ENCODE data around the gene UBE2L5. TPM values are rescaled to one million over a fixed set of nuclear protein-coding genes. Genes with fewer than 3 reads are reported as not detected.
A peak's percentile ranks its signal among the peaks of the same experiment; 100 is the strongest.

Gene UBE2L5
- polyA plus RNA-seq (ENCODE audit: insufficient read length in 12 of 12), result under 1 TPM in 10 of 12 donors, not detected in 2; 0.28 to 0.92 (median 0.43) TPM
- long read RNA-seq, donor 1, result 0 reads
- long read RNA-seq, donor 2, partial matches to known transcripts, result 1,802 of 1,826 reads
- long read RNA-seq, donor 2, other reads (novel, unspliced or antisense), result 24 of 1,826 reads
- long read RNA-seq, donor 3, result 0 reads
- long read RNA-seq, donor 4, result 0 reads
- long read RNA-seq, donor 5, result 0 reads
- long read RNA-seq, donor 6, result 0 reads
- long read RNA-seq, donor 7, result 0 reads
- long read RNA-seq, donor 8, result 0 reads
- long read RNA-seq, donor 9, result 0 reads
- long read RNA-seq, donor 10, result 0 reads
- long read RNA-seq, donor 11, result 0 reads

DNA sequence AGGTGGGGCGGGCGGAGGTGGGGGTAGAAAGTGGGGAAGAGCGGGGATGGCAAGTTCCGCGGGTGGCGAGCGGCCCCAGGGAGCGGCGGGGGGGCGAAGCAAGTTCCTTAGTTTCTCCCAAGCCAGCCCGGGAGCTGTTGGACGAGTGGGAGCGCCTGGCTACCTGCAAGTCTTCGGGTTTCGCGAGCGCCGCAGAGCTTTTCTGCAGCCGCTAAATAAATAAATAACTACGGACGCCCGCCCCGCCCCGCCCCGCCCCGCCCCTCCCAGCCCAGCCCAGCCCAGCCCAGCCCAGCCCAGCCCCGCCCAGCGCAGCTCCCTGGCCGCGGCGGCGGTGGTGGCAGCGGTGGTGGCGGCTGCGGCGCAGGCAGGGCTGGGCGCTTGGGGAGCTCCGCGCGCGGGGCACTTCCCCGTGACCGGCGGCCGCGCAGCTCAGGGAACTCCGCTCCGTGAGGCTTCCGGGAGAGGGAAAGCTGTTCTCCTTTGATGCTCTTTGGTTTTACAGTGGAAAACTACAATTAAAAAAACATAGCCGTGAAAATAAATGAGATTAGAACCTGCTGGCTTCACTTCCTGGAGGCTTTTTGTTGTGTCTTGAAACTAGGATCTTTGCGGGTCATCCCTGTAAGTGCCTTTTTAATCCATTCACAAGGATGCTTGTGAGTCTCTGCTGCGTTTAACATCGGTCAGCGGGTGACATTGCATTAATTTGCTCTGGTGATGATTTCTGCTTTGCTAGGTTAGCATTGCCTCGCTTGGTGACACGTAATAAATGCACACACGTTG is at the start of gene UBE2L5:
TSS of gene UBE2L5 (plus strand) at position 440 of the 786 bp plus-strand sequence. CDS start 5,498 bp downstream, outside the sequence.
- DNase-seq, result no peak

DNA sequence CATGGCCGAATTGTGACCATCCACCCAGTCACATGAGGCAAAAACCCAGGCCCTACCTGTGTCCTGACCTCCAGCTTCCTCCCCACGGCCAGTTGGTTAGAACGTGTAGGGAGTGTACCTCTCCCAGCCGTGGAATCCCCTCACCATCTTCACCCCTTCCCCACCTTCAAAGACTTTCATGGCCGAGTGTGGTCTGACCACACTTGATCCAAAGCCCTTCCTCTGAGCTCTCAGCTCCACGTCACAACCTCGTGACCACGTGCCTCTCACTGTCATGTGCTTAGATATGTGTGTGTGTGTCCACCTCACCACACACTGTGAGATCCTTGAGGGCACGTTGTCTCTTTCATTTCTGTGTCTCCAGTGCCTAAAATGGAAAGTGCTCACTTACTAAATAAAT is 48.6 kb upstream of the UBE2L5 start:
- no peak for DNase-seq

DNA sequence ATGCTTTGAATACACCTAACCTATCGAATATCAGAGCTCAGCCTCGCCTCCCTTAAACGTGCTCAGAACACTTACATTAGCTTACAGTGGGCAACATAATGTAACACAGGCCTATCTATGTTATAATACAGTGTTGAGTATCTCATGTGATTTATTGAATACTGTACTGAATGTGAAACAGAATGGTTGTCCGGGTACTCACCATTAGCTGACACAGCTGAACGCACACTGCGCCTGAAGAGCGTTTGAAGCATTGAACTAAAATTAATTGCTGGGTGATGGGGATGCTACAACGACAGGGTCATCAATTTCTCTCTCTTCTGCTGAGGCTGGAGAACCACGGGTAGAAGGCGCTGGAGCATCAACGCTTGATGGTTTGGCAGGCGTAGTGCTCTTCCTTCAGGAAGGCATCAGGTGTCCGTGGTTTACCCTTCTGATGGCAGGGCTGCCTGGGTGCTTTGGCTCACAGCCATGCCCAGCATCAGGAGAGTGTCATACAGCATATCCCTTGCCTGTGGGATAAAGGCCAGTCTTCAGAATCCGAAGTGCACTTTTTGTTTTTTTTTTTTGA is 46.9 kb upstream of the UBE2L5 start:
- no peak for DNase-seq

DNA sequence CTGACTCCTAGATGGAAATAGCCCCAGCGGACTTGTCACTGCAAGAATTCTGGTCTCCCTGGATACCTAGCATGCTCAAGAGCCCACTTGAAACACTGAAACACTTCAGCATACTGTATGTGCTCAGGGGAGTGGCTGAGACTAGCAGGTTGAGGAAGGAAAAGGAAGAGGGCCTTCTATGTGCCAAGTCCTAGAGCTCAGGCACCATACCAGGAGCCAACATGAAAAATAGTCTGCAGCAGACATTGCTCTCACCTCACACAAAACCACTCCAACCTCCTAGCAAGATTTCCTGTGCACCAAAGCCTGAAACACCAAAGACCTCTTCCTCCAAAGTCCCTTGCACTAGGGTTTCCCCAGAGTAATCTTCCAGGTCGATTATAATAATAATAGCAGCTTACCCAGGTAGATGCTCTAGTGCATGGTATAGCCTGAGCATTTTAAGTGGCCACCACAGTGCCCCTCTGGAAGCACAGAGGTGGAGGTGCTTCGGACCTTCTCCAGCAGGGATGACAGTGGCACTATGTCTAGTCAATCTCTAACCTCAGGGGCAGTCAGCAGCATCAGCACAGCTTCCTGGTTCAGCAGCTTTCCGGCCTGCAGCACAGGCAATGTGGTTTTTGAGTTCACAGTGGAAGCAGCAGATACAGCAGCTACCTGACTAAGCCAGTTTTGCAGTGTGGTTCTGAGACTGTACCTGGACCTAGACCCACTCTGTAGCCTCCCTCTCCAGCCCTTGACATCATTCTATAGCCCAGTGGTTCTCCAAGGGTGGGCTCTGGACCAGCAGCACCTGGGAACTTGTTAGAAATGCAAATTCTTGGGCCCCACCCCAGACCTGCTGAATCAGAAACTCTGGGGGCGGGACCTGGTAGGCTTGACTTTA is 45.6 kb upstream of the UBE2L5 start:
- no peak for DNase-seq

DNA sequence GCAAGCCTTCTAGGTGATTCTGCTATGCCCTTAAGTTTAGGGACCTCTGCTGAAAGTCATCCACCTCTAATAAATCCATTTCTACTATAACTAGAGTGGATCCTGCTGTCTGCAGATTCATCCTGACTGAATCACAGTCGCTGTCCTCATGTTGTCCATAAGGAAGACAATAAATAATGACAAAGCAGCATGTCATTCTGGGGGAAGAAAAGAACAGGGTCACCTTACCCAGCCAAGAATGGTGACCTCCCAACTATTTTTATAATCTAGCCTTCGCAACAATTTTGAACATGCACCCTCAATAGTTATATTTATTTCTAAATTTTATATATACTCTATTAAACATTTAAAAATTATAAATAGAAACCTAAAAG is 45.0 kb upstream of the UBE2L5 start:
- no peak for DNase-seq

DNA sequence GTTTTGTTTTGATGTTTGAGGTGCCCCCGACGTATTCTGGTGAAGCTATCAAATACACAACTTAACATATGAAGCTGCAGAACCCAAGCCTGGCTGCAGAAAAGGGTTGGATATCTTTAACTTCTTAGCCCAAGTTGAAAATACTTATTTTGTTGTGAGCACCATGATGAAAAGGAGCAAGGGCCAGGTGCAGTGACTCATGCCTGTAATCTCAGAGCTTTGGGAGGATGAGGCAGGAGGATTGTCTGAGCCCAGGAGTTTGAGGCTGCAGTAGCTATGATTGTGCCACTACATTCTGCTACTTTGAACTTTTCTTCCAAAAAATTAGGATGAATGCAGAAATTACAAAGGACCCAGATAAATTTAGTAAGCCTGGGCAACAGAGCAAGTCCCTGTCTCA is 44.1 kb upstream of the UBE2L5 start:
- DNase-seq, result no peak

DNA sequence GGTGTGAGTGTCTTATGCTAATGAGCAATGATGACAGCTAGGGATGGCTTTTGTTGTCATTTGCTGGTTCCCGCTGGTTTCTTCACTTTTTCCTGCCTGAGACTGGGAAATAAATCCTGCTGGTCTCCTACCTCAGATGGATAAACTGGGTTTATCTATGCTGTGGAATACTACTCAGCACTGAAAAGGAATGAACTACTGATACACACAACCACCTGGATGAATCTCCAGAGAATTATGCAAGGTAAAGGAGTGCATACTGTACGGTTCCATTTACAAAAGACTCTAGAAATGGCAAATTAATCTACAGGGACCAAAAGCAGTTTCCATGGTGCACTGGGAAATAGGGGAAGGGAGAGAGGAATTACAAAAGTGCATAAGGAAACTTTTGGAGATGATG is 41.2 kb upstream of the UBE2L5 start:
- no peak for DNase-seq

DNA sequence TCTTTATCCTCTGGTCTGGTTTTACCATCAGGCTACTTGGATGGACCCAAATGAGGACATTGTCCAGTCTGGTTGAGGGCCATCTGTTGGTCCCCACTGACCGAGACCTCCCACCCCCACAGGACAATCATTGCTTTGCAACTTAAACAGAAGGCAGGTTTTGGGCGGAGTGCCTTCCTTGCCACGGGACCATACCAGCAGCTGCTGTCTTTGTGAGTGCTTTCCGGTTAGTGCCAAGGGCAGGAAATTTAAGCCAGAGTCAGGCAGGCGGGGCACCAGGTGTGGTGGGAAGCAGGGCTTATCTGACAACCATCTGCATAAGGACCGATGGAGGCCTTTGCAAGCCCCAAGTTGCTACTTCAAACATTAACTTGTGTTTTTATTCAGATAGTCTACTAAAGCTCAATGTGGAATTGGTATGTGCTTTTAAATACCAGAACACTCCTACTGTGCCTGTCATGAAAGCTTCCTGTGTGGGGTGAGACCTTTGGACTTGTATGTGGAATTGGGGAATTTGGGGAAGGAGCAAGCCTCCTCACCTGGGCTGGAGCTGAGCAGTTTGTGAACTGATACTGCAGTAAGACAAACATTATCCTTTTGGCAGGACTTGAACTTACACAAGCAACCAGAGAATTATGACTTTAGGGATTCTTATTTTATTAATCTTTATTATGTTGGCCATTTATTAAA is 39.3 kb upstream of the UBE2L5 start:
- no peak for DNase-seq

DNA sequence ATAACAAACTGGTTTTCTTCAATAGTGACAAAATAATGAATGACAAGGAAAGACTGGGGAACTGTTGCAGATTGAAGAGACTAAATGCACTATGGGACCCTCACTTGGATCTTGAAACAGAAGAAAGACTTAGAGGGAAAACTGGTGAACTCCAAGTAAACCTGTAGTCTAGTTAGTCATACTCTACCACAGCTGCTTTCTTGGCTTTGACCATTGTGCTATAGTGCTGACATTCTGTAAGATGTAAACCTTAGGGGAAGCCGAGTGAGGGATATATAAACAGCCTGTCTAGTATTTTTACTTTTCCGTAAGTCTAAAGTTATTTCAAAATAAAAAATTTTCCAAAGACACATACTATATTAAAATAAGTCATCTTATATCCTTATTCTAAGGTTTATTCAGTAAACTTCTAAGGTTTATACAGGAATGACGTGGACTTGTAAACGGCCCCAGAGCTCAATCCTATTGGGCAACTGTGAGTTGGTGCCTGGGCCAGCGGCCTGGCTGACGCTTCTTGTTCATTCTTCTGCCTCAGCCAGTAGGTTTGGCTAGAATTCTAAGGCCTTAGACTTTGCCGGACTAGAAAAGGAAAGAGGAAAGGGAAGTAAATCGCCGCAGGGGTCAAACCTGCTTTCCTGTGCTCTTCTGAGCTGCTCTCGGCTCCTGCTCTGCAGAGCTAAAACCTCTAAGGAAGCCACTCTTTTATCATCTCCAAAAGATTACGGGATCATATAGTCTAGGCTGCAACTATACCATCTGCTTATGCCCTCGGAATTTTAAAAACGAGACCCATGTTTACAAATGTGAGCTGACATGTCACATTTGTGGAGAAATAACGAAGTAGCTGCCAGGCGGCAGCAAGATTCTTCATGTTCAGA is 33.6 kb upstream of the UBE2L5 start:
- DNase-seq, result no peak

DNA sequence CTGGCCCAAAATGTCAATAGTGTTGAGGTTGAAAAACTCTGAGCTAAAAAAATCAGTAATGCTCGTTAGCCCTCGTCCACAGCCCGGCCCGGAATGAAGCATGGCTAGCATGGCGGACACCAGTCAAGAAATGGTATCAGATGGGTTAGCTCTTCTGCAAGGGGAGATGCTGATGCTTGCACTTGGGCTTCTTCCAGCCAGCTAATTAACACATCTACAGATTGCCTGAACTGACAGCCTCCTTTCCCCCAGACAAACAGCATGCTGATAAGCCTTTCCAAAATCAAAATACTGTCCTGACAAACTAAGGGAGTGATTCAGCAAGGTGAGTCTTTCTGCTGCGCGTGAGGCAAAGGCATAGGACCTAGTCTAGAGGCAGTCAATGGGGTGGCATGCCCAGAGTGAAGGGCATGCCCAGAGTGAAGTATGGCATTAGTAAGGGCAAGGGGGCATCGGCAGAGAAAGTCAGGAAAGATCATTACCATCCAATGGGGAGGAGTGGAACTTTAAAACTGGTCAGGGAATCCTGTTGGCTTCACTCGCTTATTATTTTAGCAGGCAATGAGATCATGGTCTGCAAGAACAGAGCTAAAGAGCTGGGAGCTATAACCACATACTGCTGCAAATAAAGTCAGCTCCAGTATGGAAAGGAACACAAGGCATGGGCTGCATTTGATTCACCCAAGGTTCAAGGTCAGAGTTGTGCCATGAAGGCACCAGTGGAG is 30.2 kb upstream of the UBE2L5 start:
- peak; percentile 61 for DNase-seq

DNA sequence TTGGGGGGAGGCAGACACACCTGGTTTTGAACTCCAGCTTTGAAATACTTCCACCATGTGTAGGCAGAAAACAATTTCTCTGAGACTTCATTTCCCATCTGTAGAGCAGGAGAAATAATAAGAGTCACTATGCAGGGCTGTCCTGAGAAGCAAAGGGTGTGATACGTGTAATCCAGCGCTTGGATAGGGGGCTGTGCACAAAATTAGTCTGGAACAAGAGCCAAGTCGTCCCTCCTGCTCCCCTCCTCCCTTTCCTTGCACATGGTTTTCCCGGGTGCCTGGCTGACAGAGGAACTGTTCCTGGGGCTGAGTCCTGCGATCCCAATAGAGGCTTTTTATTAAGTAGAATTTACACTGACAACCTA is 29.6 kb upstream of the UBE2L5 start:
- DNase-seq, result no peak

DNA sequence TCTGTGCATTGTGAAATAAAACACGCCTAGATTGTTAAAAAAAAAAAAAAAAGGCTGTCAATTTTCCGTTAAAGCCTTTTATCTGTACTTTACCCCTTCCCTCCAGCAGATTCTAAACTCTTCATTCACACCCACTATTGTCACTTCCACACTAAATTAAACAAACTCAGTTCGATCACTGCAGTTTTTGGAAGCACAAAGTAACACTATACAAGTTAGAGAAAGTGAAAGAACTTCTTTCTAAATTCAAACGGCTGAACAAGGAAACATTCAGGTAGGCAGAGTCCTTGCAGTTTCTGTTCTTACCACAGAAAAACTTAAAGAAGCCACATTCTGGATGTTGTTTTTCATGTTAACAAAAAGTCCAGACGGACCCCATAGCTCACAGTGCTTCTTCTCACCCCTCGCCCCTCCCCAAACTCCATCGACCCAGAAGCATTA is 27.5 kb upstream of the UBE2L5 start:
- DNase-seq, result no peak

DNA sequence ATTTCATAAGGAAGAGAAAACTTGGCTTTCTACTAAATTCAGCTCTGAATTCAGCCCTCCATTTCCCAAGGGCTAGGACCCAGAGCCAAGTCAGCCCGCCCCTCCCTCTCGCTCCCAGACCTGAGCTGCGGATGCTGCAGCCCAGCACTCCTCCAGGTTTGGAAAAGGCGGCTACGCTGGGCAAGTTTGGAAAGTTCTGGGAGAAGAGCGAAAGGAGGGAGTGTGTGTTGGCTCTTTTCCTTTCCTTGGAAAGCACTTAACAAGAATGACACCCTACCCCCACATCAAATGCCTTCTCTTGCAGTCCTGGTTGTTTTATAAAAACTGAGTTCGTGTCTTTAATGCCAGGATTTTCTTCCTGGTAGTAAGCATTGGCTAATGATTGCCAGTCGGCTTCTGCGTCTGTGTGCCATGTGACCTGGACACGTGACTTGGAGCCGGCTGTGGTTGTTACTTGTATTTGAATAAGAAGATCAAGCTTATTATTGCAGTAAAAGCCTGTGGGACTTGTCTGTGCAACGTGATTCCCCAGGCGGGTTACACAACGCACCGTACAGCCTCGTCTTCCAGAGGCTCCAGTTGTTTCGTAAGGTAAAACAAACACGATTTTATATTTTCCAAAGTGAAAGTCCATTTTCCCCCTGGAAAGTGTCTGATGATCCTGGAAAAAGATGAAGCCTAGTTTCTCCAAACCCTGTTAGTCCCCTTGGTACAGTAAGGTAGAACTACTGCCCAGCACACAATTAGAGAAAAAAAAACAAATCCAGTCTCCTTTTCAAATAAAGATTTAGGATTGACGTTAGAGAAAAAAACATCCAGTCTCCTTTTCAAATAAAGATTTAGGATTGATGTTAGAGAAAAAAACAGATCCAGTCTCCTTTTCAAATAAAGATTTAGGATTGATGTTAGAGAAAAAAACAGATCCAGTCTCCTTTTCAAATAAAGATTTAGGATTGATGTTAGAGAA is 26.8 kb upstream of the UBE2L5 start:
- peak; percentile 86 for DNase-seq

DNA sequence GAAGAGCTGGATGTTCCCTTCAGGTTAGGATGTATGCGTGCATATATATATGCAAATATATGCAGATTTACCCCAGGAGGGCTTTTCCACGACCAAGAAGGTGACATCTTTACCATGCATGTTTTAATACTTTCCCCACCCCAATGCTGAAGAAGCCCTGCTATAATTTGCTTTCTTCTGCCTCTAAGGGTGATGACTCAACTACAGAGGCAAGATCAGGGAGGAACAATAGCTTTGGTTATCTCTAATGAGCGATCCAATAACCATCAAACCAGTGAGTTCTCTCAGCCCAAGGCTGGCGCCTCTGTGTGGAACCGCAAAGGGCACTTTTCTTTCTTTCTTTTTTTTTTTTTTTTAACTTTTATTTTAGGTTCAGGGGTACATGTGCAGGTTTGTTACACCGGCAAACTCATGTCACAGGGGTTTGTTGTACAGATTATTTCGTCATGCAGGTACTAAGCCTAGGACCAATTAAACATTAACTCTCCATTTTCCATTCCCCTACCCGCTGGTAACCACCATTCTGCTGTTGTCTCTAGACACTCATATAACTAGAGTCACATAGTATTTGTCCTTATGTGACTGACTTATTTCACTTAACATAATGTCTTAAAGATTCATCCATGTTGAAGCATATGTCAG is 25.7 kb upstream of the UBE2L5 start:
- DNase-seq, result no peak

DNA sequence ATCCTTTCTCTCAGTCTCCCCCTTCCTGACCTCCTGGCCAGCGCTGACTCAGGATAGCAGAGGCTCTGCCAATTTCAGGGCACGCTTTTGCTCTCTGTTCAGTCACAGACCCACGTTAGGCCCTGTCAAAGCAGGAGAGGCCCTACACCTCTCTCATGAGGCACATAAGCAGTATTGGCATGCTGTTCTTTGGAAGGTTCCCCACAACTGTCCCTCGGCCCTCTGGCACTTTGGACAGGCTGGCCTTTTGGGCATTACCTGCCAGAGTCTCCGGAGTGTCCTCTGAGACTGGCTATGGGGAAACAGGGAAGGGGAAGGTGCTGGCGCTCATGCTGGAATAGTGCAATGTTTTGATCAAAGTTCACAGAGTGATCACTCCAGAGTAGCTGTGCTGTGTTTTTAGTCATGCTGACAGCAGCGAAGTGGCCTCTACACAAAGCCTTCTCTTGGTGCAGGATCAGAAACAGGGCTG is 23.7 kb upstream of the UBE2L5 start:
- no peak for DNase-seq

DNA sequence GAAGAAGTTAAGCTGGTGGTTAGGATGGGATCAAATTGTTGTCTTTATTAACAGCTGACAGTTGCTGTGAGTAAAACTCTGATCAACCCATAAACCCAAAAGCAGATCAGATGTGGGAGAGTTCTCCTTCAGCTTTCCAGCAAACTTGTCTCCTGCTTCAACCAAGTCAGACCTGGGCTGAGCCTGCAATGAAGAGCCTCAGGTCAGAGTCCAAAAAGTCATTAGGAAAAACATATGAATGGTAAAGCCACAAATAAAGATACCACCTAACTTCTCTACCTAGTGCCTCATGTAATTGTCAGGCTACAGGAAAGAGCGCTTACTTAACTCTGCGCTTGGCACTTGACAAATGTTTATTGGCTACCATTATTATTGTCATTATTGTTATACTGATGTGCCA is 21.9 kb upstream of the UBE2L5 start:
- DNase-seq, result no peak

DNA sequence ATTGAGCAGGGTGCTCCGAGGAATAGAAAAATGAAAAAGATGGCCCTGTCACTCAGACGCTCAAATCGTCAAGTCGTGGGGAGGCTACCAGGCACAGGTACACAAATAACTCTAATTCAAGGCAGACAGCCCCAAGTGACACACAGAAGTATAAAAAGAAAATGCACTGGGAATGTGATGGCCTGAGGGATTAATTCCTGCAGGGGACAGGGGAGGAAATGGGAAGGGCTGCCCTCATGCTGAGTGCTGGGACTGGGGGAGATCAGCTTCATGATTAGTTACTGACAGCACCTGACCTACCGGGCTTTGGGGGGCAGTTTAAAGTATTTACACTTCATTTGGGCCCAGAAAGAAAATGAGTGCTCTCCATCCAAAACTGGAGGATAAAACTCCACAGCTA is 20.9 kb upstream of the UBE2L5 start:
- DNase-seq, result no peak

DNA sequence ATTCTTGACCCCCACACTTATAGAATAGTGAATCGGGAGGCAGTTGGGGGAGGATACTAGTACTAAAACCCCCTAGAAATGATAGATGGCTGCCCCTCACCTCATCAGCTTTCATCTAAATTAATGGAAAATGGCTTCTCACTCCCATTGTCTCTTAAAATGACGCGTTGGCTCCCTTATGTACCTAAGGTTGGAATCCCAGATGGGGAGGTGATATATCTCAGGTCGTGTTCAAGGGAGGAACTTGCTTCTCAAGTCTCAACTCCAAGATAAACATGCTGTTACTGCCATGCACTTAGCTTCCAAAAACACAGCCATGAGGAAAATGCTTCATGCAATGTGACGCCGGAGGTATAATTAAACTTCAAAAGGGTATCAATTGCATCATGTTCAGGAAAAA is 18.8 kb upstream of the UBE2L5 start:
- DNase-seq, result no peak

Data from muscle of arm (tissue), 14 donors.